Lower leg skin (tissue), 4 donors: ENCODE data around the gene CEP63. TPM values are rescaled to one million over a fixed set of nuclear protein-coding genes. Genes with fewer than 3 reads are reported as not detected.

Experiments used
- DNase-seq, 2 donors: peaks; one replicate each; pipeline ENCODE4 v3.0.0-alpha.2; 2019; ENCODE audit warnings: low spot score in 2 of 2
- H3K4me3 ChIP-seq: fragments of 200-600 bp; sonication (generic); 2 replicates; pipeline ENCODE4 v1.5.1; 2017; ENCODE audit warnings: mild to moderate bottlenecking, low read depth; ENCODE audit not compliant: poor library complexity, severe bottlenecking
- POLR2A ChIP-seq, 2 donors: fragments of 450-650 bp; IDR thresholded peaks; one replicate each; pipeline ENCODE4 v1.6.1; 2016 to 2017; ENCODE audit warnings: antibody characterized with exemption in 2 of 2, mild to moderate bottlenecking in 1 of 2, moderate library complexity in 1 of 2
- WGBS, 2 donors: methylation state at CpG; one replicate each; pipeline ENCODE4 v1.1.5; 2018; 5-methylcytosine and 5-hydroxymethylcytosine counted together
- intact Hi-C: fragments of 100-400 bp; cut with DNase I; formaldehyde crosslinking; loops from one replicate; pipeline ENCODE4 v1.15.0; 2023; ENCODE audit warnings: low total_unique reads
- total RNA-seq, 4 donors: library from RNA; depleted of rRNA; stranded (reverse); fragments of >200 nt; gene quantifications; one replicate each; pipeline ENCODE4 v1.1.0, GENCODE V29; 2016
- TF ChIP-seq, protein P1 (sequence below), 3 donors: fragments of 450-650 bp; IDR thresholded peaks; one replicate each; pipeline ENCODE4 v1.5.1; 2016; ENCODE audit warnings: antibody characterized with exemption in 3 of 3, mild to moderate bottlenecking in 3 of 3, moderate library complexity in 2 of 3

Gene CEP63
- total RNA-seq, 4 donors from 2014 or later: 15.6 to 23.2 (median 18.1) TPM

DNA sequence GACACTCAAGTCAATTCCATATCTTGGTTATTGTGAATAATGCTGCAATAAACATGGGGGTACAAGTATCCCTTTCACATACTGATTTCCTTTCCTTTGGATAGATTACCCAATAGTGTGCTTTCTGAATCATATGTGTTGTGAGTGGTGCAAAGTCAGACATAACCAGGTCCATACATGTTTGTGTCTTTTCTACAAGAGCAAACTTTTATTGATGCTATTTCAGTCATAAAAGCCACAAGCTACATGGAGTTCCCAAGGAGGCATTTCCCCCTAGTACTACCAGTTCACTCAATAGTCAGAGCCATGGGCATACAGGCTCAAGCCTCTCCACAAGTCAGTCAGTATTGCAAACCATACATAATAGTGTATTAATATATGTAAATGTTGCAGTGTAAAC, 10.1 kb downstream of the CEP63 start:
- no peak overlapping the region for H3K4me3 ChIP-seq
- no peak for DNase-seq
- TF ChIP-seq, protein P1, sequence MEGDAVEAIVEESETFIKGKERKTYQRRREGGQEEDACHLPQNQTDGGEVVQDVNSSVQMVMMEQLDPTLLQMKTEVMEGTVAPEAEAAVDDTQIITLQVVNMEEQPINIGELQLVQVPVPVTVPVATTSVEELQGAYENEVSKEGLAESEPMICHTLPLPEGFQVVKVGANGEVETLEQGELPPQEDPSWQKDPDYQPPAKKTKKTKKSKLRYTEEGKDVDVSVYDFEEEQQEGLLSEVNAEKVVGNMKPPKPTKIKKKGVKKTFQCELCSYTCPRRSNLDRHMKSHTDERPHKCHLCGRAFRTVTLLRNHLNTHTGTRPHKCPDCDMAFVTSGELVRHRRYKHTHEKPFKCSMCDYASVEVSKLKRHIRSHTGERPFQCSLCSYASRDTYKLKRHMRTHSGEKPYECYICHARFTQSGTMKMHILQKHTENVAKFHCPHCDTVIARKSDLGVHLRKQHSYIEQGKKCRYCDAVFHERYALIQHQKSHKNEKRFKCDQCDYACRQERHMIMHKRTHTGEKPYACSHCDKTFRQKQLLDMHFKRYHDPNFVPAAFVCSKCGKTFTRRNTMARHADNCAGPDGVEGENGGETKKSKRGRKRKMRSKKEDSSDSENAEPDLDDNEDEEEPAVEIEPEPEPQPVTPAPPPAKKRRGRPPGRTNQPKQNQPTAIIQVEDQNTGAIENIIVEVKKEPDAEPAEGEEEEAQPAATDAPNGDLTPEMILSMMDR (IDR thresholded peaks at IDR 0.05): no peak
- no peak for TF ChIP-seq POLR2A (IDR thresholded peaks at IDR 0.05)
- intact Hi-C loops: no loop called here

DNA sequence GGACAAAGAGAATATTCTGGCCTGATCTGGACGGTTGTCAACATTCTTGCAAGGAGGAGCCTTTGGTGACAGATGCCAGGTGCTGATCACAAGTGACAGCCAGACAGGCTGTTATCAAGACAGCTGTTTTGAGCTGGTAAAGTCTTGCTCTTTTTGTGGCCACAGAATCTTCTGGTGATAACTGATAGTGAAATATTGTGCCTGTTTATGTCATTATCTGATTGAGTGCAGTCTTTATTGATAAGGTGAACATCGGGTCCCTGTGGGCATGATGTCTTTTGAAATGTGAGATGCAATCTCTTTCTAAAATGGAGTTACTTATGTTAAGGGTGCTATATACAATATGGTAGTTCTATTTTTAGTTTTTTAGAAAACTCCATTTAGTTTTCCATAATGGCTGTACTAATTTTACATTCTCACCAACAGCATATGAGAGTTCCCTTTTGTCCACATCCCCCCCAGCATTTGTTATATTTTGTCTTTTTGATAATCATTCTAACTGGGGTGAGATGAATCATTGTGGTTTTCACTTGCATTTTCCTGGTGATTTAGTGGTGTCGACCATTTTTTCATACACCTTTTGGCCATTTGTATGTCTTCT, 10.7 kb downstream of the CEP63 start:
- DNase-seq: no peak
- WGBS, 2 donors: 78% methylated on average over 3 of the region's 3 CpGs
- TF ChIP-seq, protein P1 (IDR thresholded peaks at IDR 0.05): no peak
- intact Hi-C loops: no loop called here
- no peak overlapping the region for H3K4me3 ChIP-seq

DNA sequence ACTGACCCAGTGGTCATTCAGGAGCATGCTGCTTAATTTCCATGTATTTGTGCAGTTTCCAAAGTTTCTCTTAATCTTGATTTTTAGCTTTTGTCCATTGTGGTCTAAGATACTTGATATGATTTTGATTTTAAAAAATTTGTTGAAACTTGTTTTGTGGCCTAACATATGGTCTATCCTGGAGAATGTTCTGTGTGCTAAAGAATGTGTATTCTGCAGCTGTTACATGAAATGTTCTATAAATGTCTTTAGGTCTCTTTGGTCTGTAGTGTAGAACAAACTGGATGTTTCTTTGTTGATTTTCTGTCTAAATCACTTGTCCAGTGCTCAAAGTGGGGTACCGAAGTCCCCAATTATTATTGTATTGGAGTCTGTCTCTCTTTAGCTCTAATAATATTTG, 17.4 kb downstream of the CEP63 start:
- TF ChIP-seq, protein P1 (IDR thresholded peaks at IDR 0.05): no peak
- TF ChIP-seq POLR2A (IDR thresholded peaks at IDR 0.05): no peak
- no peak for DNase-seq
- 100% methylated on average over 1 of the region's 1 CpG for WGBS, 2 donors
- no peak overlapping the region for H3K4me3 ChIP-seq
- intact Hi-C loops: no loop called here

DNA sequence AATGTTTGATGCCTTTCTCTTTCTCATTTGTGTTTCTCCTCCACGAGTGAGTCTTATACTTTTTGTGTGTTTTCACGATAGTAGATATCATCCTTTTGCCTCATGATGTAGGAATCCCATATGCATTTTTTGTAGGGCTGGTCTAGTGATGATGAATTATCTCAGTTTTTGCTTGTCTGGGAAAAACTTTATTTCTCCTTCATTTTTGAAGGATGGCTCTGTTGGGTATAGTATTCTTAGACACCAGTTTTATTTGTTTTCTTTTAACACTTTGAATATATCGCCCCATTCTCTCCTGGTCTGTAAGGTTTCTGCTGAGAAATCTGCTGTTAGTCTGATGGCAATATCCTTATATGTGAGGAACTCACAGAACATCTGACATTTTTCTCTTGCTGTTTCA, 18.3 kb downstream of the CEP63 start:
- H3K4me3 ChIP-seq: no peak overlapping the region
- TF ChIP-seq, protein P1 (IDR thresholded peaks at IDR 0.05): no peak
- no peak for TF ChIP-seq POLR2A (IDR thresholded peaks at IDR 0.05)
- no peak for DNase-seq
- 60 to 92% methylated on average over 3 of the region's 3 CpGs for WGBS, 2 donors
- intact Hi-C loops: no loop called here

DNA sequence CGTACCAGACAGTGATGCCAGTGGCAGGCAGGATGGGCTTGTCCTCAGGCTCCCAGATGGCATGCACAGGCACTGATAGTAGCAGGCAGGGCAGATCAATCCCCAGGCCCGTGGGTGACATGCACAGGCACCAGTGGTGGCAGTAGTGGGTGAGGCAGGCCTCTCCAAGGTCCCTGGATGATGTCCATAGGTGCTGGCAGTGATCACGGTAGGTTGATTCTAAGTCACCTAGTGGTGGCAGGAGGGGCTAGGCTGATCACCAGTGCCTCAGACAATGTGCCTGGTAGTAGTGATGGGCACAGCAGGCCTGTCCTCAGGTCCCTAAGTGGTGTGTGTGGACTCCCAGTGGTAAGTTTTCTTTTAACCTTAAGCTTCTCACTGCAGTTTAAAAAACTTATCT, 19.6 kb downstream of the CEP63 start:
- intact Hi-C loops: no loop called here

More for the DNA sequence above, 19.6 kb downstream of the CEP63 start:
- DNase-seq: no peak
- 73 to 100% methylated on average over 2 to 3 of the region's 3 CpGs for WGBS, 2 donors
- TF ChIP-seq, protein P1 (IDR thresholded peaks at IDR 0.05): no peak
- TF ChIP-seq POLR2A (IDR thresholded peaks at IDR 0.05): no peak
- H3K4me3 ChIP-seq: no peak overlapping the region
